GM21367 (cell line): ENCODE data around the gene LACC1.
A peak's percentile ranks its signal among the peaks of the same experiment; 100 is the strongest.

ENCODE experiments used
- ATAC-seq: cut with Tn5 transposase; IDR thresholded peaks from one replicate; pipeline ENCODE4 v1.9.1; 2021; ENCODE audit not compliant: unreplicated experiment

Gene LACC1

DNA sequence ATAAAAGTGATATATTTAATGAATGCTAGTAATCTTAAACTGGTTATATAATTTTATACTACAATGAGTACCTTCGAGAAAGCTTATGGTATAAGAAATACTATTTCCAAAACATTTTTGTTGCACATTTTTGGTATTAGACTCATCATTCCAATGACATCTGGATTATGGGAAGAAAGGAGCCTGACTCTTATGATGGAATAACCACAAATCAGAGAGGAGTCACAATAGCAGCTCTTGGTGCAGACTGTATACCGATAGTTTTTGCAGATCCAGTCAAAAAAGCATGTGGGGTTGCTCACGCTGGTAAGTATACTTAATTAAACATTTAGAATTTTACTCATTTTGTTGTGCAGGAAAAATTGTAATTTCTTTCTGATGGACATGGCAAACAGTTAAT lies 3.9 kb downstream of the LACC1 start:
- ATAC-seq, result no peak

DNA sequence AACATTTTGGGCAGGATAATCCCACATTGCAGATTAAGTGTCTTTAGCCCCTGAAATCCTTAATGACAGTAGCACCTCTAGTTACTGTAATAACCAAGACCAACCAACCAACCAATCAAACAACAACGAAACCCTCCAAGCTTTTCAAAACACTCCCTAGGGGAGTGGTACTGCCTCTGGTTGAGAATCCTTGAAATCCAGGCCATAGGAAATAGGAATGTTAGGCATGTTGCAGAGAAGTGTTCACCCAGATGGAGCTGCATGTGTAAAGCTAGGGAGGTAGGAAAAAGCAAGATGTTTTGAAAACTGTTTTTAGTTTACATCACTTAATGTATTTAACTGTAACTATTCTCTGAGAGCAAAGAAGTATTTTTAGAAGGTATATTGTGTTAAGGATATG lies 4.5 kb downstream of the LACC1 start:
- ATAC-seq, result no peak

DNA sequence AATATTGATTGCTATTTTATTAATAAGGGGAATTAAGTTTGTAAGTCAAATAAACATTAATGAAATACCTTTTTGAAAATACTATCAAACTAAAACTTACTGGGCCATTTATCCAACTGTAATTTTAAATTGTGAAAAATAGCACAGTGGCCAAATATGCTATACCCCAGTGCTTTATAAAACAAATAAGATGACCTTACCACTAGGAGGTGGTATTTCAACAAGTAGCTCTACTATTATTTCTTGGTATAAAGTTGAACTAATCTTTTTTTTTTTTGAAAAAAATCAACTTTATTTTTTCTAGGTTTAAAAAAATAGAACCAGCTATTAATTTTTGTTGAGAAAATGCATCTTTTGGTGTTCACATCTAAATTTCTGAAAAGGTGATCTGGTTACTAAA lies 14.7 kb downstream of the LACC1 start:
- no peak for ATAC-seq

DNA sequence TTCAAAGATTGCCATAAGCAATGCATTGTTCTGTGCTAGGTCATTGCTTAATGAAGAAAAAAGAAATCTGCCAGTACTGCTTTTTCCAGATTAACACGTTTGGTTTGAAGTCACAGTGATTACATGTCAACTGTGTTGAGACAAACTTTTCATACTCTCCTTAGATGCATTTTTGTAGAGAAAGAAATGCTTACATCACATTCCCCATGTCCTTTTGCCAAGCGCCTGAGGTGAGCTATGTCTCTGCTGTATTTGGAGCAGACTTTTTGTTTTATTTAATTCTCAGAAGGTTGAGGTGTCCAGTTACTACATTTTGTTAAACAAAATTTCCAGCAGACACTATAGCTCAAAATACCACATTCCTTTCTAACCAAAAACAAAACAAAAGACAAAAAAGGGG lies 16.2 kb downstream of the LACC1 start:
- ATAC-seq, result no peak

DNA sequence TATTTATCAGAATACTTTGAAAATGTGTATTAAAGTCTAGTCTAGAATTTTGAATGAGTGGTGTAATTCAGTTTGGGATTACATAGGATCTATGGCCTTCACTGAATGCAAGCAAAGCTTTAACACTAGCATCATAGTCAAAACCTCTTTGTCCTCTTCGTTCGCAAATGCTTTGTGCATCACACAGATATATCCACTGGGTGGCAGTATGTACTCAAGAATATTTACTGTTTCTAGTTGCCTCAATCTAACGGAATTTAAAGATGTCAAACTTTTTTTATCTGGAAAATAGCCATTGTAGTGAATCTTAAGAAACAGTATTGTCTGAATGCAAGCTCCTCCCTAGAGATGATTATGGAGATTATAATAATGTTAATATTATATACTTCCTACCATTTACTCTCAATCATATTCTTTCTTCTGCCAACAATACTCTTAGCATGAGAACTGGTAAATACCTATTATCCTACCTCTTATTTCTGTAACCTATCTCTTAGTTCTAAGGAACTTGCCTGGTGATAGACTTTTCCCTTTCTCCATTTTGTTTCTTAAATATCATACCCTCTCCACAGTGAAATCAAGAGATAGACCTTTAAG lies 25.8 kb downstream of the LACC1 start:
- no peak for ATAC-seq

DNA sequence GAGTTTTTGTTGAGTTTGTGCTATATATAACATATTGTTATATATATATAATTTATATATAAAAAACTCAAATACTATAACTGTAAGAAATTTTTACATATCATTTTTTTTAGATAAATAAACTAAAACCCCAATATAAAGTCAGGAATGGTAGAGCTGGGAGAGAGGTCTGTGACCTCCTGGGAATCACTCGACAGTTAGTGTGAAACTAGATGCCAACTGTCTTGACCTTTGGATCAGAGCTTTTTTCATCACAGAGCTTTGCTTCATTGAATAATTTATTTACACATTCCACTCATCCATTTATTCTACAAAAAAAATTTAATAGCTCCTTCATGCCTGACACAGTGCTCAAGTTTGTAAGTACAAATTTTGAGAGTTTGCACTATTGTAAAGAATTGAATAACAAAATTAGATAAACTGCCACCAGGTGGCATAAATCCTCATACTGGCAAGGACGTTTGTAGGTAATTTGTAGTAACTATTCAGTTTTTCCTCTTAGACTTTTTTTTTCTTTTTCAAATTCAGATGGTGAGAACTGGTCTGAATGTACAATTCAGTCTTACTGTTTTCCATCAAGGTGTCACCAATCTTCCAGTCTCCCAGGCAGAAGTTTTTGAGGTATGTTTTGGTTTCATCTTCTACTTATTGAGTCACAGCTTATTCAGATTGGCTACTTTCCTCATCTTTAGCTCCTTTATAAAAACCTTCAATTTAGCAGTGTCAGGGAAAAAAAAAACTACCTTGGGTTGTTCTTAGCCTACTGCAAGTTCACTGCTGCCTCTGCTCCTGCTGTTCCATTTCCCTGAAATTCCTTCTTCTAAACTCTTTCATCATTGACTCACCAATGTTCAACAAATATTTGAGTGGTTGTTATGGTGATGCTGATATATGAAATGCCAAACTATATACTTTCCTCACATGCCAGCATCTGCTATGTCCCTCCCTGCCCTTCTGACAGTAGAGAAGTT lies 28.7 kb downstream of the LACC1 start:
- no peak for ATAC-seq

DNA sequence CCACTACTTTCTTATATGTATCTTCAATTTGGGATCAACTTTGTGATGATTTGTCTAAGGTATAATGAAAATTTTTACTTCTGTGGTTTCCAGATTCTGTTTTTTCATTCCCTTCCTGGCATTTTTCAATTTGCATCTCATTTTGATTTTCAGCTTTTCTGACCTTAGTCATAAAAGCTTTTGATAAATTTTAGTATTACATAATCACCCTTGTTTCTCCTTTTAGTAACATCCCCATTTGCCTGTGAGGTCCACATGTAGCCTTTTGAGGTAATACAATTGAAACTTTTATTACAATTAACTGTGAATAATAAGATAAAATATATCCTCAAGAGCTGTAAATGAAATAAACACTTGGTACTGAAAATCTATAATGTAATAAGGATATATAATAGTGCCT lies 31.2 kb downstream of the LACC1 start:
- ATAC-seq, result no peak

DNA sequence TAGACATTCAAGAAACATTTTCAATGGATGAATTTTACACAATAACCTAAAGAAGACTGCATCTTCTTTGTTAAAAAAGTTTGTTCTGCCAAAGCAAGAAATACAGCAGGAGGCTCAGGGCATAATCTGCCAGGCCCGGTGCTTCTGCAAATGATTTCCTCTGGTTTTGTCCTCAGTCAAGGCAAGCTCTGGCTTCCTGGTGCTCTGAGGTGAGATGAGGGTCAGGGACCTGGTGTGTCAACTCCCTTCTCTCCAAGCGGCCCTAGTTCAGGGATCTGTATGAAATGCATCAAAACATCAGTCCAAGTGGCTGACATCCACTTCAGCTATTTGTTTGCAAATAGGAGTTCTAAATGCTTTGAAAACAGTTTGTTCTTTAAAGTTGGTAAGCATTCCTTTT lies 31.6 kb downstream of the LACC1 start:
- ATAC-seq, result no peak

DNA sequence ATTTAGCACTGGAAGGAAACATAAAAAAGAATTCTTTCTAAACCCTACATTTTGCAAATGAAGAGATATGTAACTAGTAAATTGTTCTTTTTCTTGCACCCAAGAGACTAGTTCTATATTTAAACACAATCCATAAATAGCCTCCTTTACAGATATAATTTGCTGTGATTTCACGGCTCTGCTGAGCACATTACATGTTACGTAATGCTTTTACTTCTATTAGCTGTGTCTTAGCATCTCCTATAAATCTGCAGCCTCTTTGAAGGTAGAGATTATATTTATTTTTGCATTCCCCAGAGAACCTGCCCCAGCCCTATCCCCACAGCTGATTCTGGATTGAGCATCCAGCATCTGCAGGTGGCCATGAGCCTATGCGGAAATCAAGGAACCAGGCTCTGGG lies 32.2 kb downstream of the LACC1 start:
- ATAC-seq, result no peak

DNA sequence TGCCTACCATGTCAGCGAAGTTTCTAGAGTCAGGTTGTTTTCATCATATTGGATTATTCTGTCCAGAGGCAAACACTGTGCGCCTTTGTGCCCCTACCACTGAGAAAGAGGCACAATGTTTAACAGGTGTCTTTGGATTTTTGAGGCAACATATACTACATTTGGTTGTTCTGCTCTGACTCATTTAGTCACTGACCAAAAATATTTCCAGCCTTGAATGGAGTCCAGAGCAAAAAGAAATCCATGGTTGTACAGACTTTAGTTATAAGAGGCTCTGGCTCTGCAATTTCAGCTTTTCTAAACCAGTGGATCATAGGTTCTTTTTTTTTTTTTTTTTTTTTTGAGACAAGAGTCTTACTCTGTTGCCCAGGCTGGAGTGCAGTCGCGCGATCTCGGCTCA lies 35.7 kb downstream of the LACC1 start:
- no peak for ATAC-seq

DNA sequence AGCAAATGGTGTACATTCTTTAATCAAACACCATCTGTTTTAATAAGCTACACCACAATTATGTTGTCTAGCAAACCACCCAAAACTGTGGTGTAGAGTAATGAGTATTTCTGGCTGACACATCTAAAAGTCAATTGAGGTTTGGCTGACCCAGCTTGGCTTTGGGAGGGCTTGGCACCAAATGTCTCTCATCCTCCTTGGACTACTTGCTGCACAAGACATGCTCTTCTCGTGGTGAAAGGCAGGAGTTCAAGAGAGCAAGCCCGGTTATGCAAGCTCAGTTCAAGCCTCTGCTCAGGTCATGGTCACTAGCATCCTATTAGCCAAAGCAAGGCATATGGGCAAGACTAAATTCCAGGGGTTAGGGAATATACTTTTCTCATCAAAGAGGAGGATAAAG lies 37.1 kb downstream of the LACC1 start:
- ATAC-seq, result no peak

DNA sequence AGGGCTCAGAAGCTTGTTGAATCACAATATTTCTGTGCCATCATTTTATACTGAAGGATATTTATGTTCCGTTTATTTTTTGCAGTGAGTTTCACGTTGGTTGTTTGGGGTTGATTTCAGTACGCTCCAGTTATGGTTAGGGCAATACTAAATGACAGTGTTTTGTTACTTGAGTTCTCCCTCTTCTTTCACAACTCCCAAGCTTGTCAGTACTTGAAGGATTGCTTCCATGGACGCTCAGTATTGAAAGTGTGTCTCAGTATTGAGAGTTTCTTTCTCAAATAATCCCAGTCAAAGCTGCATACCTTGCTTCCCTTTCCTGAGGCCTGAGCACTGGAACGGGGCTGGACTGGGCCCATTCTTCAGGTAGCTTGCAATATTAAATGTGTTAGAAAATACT lies 38.9 kb downstream of the LACC1 start:
- no peak for ATAC-seq

DNA sequence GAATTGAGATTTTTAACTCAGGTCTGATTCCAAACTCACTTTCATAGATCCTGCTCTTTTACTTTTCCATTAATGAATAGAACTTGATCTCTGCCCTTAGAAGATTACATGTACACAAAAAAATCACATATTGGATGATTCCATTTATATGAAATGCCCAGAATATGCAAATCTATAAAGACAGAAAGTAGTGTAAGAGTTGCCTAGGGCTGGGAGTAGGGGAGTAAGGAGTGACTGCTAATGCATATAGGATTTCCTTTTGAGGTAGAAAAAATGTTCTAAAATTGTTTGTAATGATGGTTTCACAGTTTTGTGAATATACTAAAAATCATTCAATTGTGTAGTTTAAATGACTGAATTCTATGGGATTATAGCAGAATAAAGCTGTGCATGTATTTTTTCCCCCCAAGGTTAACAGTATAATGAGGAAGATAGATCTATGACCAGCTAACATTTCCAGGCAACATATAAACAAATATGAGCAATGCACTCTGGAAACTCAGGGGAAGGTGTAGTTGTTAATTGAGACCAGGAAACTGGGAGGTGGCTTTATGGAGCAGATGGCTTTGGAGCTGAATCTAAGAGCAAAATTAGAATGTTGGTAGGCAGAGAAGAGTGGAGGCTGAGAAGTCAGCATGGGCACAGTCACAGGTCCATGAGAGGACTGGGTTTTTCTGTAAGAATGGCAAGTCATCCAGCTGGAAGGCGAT lies 41.4 kb downstream of the LACC1 start:
- ATAC-seq, result no peak

DNA sequence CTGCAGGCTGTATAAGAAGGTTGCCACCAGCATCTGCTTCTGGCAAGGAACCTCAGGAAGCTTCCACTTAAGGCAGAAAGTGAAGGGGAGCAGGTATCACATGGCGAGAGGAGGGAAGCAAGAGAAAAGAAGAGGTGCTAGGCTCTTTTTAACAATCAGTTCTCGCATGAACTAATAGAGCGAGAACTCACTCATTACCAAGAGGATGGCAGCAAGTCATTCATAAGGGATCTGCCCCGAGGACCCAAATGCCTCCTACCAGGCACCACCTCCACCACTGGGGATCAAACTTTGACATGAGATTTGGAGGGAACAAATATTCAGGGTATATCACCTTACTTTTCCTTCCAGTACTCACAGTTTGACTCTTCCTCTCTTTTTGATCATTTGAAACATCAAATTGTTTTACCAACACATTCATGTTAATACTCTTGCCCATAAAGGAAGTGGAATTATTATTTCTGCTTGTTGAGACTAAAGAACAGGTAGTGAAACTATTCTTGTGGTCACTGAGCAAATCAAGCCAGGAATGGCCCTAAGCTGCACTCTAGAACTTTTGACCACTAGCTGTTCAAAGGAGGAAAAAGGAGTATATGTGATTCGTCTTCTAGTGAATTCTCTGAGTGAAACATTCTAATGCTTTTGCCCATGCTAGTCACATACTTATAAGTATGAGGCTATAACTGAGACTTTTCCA lies 45.0 kb downstream of the LACC1 start:
- ATAC-seq, result peak; percentile 94

DNA sequence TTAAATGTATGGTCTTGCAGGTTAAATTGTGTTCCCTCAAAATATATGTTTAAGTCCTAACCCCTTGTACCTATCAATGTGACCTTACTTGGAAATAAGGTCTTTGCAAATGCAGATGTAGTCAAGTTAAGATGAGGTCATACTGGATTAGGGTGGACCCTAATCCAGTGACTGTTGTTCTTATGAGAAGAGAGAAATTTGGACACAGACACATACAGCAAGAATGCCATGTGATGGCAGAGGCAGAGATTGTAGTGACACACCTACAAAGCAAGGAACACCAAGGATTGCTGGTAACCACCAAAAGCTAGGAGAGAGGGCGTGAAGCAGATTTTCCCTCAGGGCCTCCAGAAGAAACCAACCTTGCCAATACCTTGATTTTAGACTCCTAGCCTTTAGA lies 50.2 kb downstream of the LACC1 start:
- ATAC-seq, result no peak

DNA sequence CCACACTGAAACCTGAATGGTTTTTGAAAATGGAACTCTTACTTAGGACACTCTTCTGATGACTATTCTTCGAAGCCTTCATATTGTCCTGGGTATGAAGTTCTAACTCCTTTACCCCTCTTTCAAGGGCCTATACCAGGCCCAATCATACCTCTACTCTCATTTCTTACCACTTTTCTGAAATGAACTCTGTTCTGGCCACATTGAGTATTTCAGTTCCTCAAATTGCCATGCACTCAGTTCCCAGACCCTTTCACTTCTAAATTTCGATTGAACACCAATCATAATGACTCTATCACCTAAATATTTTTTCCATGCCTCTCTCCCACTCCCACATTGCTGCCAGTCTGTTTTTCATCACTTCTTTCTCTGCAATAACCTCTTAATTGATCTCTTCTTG lies 53.7 kb downstream of the LACC1 start:
- peak; percentile 99 for ATAC-seq

DNA sequence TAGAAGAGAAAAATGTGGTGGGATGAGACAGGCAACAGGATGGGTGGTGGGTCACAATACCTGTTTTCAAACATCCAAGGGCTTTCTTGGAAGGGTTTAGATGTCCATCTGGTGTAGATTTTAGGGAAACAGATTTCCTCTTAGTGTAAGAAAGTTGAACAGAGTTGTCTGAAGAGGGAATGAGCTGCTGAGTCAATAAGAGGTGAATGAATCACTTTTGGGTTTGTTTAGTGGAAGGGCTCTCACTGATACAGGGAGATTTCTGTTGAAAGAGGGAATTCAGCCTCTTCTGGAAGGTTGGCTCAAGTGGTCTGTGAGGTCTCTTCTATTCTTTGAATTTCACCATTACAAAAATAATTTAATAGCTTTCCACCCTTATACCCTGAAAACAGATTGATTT lies 54.6 kb downstream of the LACC1 start:
- no peak for ATAC-seq

DNA sequence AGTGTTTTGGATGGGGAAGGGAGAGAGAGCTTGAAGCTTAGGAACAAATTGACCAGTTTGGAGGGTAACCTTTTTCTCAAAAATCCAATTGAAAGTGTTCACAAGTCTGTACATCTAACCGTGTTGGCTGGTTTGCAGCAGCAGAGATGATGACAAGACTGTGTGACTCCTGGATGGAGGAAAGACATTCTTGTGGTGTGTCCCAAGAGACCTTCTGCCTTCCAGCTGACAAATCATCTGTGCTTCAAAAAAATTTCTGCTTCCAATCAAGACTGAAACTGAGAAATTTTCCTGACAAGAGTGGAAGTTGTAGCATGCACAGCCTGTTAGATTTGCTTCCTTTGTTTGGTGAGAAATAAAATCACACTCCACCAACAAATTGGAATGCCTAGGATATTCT lies 56.2 kb downstream of the LACC1 start:
- no peak for ATAC-seq

DNA sequence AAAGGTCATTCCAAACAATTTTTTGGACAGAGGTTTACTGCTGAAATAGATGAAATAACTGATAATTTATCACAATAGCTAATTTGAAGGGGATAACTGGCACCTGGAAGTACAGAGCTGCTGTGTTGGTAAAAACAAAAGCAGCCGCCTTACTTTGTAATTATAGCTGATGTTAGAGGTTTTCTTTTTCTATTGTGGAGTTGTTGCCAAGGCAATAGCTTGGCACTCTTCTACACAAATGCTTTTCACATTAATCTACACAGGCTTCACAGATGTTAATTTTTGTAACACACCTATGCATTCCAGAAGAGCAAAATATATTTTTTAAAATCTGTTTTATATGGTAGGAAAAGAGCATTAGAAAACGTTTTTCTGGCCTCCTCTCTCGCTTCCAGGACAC lies 56.9 kb downstream of the LACC1 start:
- no peak for ATAC-seq

DNA sequence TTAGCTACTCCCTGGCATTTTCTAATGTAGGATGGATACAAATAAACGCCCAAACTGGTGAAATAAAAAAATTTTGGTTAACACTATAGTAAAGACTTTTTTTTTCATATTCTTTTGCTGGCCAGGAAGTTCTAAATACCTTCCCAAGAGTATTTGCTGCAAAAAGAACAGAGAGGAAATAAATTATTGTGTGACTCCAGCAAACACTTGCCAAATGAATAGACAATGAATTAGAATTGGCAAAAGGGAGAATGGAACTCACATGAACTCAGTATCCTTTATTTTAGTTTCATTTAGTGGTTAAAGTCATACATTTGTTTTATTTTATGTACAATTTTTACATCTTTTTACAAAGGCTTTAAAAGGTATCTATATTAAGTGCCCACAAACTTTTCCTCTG lies 58.1 kb downstream of the LACC1 start:
- no peak for ATAC-seq

DNA sequence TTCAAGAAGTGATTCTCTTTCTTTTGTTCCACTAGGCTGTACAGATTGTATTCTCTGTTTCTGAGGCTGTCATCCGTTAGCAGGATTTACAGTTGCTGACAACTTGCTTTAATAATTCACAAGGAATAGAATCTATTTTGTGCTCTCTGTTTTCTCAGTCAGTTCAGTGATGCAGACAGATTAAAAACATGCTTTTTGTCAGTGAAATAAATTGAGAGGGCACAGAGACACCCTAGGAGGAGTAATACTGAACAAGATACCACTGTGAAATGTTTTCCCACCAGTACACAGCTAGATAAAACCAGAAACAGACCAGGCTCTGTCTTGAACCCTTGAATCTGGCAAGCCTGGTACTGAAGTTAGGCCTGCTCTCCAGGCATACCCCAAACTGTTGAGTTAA lies 58.7 kb downstream of the LACC1 start:
- ATAC-seq, result no peak
